Measurements from ENCODE around the gene ANKRD16.
"Not testable (repeated sequence)": the region's sequence is repeated elsewhere in the genome, so short reads cannot be mapped to it uniquely, and the experiment has no call there.

Gene ANKRD16

DNA sequence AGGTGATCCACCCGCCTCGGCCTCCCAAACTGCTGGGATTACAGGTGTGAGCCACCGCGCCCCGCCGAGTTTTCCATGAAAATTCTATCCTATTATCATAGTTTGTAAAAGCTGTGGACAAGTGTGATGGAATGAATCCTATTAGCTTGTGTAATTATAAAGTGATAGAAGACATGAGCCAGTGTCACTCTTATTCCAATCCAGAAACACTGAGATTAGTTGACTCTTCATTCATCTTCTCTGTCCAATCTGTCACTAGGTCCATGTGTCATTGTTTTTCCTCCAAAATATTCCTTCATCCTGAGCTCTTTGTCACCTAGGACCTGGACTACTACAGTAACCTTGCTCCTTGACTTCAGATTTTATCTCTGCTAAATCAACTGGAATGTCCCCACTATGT, 13.9 kb upstream of the ANKRD16 start:
- DNase-seq (ENCODE audit: low read depth), result no peak

DNA sequence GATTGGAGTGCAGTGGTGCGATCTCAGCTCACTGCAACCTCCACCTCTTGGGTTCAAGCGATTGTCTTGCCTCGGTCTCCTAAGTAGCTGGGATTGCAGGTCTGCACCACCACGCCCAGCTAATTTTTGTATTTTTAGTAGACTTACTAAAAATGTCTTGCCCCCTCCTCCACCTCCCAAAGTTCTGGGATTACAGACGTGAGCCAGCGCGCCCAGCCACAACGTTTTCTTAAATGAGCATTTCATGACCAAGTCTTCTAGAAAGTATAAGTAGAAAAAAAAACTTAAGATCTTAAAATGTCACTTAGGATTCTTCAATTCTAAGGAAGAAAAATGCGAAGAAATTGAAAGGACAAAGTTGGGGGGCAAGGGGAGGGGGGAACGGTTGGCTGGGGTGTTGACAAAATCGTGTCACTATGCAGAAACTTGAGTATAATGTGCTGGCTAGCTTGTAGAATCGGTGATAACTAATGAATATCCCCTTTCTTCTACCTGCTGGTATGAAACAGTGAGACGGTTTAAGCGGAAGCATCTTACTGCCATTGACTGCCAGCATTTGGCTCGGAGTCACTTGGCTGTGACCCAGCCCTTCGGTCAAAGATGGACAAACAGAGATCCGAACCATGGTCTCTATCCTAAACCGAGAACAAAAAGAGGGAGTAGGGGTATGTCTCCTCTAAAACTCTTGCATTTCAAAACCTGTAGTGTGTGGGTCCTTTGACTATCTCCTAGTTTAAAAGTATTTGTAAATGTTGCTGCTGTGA, 13.0 kb upstream of the ANKRD16 start:
- no peak for DNase-seq (ENCODE audit: low read depth)

DNA sequence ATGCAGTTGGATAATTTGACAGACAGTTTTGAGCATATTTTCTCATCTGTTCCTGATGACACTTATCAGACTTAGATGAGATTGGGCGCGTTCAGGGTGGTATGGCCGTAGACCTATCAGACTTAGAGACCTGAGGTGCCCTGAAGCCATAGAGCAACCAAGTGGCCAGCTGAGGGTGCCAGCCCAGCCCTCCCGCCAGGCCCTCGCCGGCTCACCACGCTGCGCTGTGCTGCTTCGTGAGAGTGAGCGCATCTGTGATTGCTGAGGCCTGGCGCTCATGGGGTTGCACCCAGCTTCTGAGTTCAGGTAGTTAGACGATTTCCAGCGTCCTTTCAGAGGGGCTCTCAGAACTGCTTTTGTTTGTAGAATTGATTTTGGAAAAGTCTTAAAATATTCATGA, 10.6 kb upstream of the ANKRD16 start:
- DNase-seq (ENCODE audit: low read depth), result no peak

DNA sequence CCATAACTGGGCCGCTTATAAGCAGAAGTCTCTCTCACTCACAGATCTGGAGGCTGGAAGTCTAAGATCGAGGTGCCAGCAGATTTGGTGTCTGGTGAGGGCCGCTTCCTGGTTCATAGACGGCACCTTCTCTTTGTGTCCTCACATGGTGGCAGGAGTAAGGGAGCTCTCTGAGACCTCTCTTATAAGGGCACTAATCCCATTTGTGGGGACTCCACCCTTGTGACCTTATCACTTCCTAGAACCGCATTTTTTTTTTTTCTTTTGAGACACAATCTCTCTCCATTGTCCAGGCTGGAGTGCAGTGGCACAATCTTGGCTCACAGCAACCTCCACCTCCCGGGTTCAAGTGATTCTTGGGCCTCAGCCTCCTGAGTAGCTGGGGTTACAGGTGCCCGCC, 8.5 kb upstream of the ANKRD16 start:
- DNase-seq (ENCODE audit: low read depth), result no peak

DNA sequence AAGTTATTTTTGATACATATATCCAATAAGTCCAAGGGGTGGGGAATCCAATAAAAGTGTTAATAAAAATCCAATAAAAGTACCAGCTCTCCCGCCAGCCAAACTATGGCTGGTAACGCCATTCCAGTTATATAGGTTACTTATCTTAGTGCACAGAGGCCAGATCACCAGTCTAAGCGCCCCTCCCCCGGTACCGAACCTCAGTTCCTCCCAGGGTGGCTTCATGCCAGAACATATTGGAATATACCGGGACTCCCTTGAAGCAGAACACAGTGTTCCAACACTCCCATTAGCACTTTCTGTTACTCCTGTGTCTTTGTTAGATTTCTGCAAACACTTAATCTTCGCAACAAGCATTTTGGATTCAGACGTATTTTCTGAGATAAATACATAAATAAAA, 7.8 kb upstream of the ANKRD16 start:
- no peak for DNase-seq (ENCODE audit: low read depth)

DNA sequence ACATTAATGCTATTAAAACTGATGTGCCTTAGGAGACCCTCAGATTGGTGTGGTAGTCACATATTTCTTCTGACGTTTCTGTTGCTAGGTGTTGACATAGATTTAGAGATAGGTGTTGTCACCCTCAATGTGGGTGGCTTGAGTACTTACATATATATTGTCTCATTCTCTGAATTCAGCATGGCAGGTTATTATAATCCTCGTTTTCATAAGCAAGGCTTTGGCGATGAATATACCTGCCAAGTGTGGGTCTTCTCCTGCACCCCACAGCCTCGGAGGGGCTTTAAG, 7.3 kb upstream of the ANKRD16 start:
- DNase-seq (ENCODE audit: low read depth), result no peak

DNA sequence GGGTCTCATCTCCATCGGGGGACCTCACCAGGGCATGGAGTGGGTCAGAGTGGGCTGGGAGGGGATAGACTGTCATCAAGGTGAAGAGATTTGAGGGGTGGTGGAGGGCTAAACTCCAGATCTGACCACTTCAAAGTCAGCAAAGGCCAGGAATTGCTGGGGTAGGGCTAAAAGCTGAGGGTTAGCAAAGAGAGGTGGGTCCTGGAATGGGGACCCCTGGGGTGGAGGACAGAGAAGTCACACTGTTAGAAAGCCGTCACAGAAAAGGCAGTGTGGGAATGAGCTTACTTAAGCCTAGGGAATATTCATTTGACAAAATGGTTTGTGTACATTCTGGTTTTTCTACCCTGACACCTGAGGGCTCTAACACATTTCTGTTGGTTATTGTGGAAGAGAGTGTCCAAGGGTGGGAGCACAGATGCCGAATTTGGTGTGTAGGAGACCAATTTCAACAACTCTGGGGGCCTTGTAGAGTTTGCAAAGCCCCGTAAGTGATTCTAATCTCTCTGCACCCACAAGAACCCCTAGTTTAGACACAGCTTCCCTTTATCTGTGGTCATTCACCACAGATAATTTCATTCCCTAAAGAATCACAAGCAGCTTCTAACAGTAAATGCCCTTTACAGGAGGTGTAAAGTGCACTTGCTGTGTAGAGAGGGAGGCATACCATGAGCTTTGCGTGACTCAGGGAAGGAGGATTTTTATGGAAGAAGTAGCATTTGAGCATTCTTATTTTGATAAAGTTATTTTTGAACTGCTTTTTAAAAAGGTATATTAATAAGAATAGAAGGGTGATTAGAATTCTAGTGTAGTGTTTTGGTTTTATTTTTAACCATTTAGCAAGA, 6.7 kb upstream of the ANKRD16 start:
- no peak for DNase-seq (ENCODE audit: low read depth)

DNA sequence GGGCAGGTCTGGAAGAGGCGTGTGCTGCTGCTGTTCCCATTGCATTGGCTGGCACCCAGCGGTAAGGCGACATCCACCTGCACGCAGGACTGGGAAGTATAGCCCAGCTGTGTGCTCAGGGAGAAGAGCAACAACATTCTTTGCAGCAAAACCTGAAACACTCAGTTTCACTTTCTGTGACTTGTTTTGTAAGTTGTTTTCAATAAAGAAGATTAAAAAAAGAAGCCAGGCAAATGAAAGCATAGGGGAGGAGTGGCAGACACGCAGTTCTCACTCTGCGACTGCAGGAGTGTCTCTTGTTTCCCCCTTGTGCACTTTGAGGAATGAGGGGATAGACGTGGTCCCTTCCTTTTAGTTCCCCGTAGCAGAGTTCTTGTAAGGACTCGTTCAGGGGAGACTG, 6.1 kb upstream of the ANKRD16 start:
- no peak for DNase-seq (ENCODE audit: low read depth)

DNA sequence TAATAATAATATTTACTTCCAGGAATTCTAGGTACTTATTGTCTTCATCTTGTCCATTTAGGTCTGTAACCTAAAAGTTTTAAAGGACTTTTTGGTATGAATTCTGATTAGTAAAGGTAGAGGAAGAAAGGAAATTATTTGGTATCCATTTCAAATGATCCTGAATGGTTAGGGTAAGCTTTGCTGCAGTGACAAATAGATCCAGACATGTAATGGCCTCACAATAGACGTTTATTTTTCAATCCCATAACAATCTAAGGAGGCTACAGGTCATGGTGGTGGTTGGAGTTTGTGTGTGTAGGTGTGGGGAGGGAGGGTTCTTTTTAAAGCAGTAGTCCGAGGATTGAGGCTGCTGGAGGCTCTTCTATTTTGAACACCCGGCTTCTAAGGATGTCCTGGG, 5.7 kb upstream of the ANKRD16 start:
- DNase-seq (ENCODE audit: low read depth), result no peak

DNA sequence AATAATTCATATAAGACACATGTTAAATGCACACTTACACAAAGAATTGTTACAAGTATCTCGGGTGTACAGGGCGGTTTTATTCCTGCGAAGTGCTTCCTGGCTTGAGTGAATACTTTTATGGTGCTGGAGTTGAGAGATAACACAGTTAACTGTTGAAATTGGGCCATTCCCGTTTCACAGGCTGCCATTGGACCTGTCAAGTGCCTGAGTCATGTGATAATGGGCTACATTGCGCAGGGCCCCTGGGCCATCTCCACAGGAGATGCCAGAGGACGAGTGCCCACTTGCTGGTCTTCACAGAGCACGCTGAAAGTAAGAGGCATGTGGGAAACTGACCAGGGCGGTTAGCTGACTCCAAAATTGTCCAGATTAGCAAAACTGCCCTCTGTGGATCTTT, 5.2 kb upstream of the ANKRD16 start:
- no peak for DNase-seq (ENCODE audit: low read depth)

DNA sequence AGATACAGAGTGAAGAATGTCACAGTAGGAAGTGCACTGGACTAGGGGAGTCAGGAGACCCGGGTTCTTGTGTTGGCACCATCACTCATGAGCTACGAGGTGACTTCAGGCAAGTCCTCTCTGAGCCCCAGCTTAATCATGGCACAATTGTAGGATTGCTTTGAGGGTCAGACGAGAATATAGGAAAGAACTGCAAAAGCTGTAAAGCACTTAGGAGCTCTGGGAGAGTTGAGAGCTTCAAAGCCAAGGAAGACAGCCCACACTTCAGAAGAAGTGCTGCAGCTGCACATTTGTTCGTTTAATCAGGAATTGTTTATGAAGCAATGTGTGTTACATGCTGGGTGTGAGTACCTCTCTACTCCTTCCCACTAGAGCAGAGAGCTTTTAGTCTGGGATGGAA, 4.7 kb upstream of the ANKRD16 start:
- no peak for DNase-seq (ENCODE audit: low read depth)

DNA sequence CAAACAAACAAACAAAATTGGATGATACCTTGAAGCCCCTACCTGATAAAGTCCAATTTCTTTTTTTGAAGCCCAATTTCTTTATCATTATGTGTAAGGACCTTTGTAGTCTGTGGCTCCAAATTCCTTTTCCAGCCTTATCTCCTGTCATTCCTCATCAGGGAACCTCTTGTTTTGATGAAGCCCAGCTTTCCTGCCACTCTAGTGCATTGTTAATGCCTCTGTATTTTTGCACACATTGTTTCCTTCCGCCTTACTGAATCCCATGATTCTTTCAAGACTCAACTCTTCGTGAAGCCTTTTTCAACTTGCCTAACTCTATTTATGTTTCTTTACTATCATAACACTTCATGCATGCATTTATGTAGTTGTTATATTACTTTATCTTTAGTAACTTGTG, 3.6 kb upstream of the ANKRD16 start:
- DNase-seq (ENCODE audit: low read depth), result no peak

DNA sequence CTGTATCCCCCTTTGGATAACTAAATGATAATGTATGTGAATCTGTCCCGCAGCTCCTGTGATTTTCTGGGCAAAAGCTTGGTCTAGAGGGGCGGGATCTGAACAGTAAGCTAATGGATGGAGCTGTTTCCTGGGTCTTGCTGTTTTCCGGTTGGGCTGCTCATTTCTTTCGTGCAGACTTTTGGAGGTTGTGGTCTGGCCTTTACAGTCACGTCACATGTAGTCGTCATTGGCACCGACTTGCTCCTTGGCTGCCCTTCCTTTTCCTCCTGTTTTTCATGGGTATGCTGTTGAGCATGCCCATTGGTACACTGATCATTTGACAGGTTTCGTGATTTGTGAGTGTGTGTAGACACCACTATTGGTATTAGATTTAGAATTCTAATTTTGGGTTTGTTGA, 2.3 kb upstream of the ANKRD16 start:
- no peak for DNase-seq (ENCODE audit: low read depth)

DNA sequence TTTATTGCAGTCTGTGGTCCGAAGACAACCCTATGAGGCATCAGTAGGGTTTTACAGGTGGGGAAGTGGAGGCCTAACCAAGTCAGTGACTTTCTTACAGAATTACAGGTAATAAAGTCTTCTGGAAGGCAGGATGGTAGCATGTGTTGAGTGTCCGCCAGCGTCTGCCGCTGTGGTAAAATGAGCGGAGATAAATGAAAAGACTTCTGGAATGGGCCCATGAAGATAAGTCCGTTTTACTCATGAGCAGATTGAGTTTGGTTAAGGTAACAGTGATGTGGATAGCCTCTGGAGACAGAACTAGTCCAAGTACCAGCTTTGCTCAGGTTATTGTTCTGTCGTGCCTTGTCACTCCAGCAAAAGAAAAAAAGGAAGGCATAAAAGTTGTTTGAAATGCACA, 1.3 kb upstream of the ANKRD16 start:
- no peak for DNase-seq (ENCODE audit: low read depth)

DNA sequence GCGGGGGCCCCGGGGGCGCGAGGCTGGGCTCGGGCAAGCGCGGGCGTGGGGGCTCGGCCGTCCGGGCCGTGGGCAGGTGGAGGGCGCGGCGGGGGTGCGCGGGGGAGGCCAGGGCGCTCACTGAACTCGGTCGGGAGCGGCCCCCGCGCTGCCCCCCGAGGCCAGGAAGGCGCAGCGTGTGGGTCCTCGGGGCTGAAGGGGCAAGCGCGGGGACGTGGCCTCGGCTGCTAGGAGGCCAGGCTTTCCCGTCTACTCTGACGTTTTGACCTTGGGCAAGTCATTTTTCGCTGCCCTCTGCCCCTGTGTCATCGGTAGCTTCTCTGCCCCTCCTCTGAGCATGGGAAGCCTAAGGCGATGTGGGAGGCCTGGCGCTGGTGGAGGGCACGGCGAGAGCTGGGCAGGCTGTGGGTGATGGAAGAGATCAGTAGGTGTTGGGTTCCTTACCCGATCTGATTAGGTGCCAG, 791 bp upstream of the ANKRD16 start:
- peak; percentile 48 for DNase-seq (ENCODE audit: low read depth)

DNA sequence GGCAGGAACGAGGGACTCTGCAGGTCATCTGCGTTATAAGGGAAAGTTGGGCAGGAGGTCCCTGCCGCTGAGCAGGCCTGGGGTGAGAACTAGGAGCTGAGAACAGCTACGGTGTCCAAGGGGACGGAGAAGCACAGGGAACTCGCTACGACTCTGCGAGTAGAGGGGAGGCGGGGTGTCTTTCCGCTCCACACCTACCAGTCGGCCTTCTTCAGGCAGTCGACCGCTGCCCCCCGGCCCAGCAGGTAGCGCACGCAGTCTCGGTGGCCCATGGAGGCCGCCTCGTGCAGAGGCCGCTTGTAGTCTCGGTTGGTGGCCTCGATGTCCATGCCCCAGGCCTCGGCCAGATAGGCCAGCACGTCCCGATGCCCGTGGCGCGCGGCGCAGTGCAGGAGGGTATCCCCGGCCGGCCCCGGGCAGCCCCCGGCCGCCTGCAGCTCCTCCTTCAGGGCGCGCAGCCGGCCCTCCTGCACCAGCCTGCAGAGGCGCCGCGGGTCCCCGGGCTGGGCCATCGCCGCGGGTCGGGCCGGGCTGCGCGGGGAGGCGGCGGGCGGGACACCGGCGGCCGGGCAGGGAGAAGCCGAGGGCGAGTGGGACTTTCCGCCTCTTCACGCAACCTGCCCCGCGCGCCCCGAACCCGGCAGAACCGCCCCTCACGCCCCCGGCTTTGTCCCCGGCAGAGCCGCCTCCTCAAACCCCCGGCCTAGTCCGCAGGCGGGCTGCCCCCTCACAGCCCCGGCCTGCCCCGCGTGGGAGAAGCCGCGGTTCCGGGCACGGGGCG, 660 bp downstream of the ANKRD16 start:
- peak; percentile 50 for DNase-seq (ENCODE audit: low read depth)

DNA sequence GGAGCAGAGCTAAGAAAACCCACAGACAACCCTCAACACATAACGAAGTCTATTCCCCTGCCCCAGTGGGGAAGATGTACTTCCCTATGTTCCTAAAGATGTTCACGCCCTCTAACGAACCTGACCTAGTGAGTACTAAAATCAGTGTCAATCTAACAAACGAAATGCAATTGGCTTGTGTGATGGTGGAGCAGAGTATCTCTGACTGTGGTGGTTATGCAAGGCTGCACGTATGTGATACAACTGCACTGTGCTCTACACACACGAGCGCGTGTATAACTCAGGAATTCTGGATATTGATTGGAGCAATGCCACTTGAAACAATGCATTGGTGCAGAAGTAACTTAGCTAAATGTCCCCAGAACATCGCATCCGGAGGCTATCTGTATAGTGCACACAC, 1.3 kb downstream of the ANKRD16 start:
- peak; percentile 29 for DNase-seq (ENCODE audit: low read depth)

DNA sequence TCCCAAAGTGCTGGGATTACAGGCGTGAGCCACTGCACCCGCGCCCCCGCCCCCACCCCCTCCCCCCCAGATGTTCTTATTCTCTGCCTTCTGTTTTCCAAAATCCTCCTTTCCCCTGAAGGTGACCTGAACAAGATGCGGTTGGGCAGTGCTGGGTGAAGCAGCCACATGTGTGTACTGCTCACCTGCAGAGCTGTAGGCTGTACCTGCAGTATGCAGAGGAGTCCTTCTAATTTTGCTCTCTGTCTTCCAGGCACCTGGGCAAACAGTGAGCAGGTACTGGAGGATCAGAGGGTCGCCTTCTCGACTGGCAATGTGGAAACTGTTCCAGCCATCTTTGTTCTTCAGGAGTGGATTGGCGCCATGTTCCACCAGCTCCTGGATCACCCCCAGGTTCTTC, 2.1 kb downstream of the ANKRD16 start:
- no peak for DNase-seq (ENCODE audit: low read depth)

DNA sequence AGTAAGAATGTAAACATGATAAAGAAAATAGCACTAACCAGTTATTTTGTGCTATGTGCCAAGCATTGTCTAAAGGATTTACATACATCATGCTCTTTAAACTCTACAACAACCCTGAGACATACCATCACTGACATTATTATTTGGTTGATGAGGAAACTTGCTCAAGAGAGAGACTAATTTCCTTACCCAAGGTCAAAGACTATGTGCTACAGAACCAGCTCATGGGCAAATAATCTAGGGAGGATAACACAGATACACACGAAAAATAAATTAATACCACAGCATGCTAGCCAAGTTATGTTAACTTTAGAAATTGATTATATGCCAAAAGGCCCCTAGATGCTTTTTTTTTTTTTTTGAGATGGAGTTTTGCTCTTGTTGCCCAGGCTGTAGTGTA, 2.7 kb downstream of the ANKRD16 start:
- no peak for DNase-seq (ENCODE audit: low read depth)

DNA sequence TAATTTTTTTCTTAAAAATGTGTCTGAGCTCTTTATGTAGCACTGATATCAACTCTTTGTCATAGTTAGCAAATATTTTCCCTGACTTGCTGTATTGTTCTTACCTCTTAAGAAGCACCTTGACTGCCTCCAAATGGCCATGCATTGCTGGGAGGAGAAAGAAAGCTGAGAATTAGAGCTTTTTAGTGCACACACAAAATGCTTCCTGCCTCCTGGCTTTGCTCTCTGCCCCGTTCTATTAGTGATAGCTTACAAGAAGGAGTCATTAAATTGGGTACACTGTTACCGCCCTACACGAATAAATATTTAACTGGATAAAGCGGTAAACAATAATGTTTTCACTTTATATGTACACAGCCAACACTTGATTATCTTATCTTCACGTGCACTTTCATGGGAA, 4.1 kb downstream of the ANKRD16 start:
- no peak for DNase-seq (ENCODE audit: low read depth)

DNA sequence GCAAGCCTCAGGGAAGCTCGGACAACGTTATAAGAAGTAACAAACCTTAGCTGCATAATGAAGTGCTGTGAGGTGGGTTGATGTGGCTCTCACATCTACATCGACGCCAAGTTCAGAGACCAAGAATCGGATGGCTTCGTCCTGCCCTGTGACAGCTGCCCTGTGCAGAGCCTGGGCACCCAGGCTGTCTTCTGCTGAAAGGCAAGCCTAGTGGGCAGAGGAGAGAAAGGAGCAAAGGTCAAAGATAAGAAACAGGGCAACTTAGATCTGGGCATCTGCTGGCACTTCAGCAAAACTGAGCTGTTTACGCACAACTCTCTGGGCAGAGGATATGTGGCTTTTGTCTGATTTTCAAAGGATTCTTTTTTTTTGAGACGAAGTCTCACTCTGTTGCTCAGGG, 6.7 kb downstream of the ANKRD16 start:
- DNase-seq (ENCODE audit: low read depth), result no peak

DNA sequence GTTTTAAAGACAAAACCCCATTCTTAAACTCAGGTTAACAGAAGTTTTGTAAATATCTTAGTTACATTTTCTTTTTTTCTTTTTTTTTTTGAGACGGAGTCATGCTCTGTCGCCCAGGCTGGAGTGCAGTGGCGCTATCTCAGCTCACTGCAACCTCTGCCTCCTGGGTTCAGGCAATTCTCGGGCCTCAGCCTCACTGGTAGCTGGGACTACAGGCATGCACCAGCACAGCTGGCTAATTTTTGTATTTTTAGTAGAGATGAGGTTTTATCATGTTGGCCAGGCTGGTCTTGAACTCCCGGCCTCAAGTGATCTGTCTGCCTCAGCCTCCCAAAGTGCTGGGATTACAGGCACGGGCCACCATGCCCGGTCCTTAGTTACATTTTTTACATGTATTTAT, 12.7 kb downstream of the ANKRD16 start:
- DNase-seq (ENCODE audit: low read depth), result not testable (repeated sequence)

DNA sequence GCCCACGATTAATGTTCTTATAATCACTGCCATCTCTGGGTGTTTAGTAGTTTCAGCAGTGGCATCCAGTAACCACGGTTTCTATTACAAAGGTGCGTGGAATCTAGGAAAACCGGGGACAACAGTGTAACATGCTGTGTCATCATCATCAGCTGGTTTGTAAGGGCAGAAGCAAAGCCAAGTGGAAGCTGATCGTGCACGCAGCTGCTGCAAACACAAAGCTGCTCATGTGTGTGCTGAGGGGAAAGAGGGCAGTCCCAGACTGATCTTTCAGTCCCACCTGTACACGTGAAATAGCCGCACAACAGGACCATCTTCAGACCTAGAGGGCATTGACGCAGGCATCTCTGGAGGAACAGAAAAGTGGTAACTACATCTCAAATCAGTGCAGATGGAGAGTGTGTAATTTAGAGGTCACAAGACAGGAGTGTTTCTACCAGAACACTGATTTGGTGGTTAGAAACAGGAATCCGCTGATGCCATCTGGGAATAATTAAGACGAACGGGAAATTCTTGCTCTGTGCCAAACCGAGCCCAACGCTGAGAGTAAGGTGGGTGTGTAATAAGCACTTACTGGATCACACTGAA, 13.4 kb downstream of the ANKRD16 start:
- DNase-seq (ENCODE audit: low read depth), result no peak

Data from ELR (cell line).